A549 (cell line): ENCODE results near the gene CPAMD8. TPM values are rescaled to one million over a fixed set of nuclear protein-coding genes. Genes with fewer than 3 reads are reported as not detected.

Source experiments
- ATAC-seq, 2 experiments: fragments of 200-7000 bp in 1 of 2; fragments of >200 bp in 1 of 2; cut with Nextera tagmentation in 1 of 2; cut with Tn5 transposase in 1 of 2; 3 replicates each; pipeline versions ENCODE4 v1.8.0 to v1.9.1; 2018 to 2020; ENCODE audit warnings: mild to moderate bottlenecking in 1 of 2, moderate library complexity in 1 of 2
- CTCF ChIA-PET: fragments of 300-600 bp; sonication (Branson Sonifier 250); formaldehyde crosslinking; extraction: SDS; loops from one replicate; lab custom pipeline; 2021; ENCODE audit warnings: antibody characterized with exemption, inconsistent platforms; lab: Yijun Ruan, JAX
- POLR2A ChIA-PET: fragments of 350-600 bp; formaldehyde crosslinking; extraction: SDS; loops from one replicate; lab custom pipeline; 2021; ENCODE audit warnings: antibody characterized with exemption, inconsistent platforms; lab: Yijun Ruan, JAX
- DNase-seq, 2 experiments: peaks; one replicate each; pipeline versions ENCODE4 v3.0.0 to v3.0.0-alpha.2; 2011 to 2016; ENCODE audit warnings: low read depth in 1 of 2, low spot score in 1 of 2
- FAIRE-seq: peaks from 2 replicates; lab custom pipeline; 2011; peaks lifted over from hg19 to GRCh38; lab: Jason Lieb, UNC
- H3K27ac ChIP-seq, 2 experiments: fragments of >200 bp; sonication (Bioruptor Twin); formaldehyde crosslinking; 3 replicates each; pipeline ENCODE4 v1.5.1; 2016 to 2017
- H3K4me1 ChIP-seq: fragments of >200 bp; sonication (Bioruptor Twin); formaldehyde crosslinking; 3 replicates; pipeline ENCODE4 v1.6.1; 2016
- H3K4me2 ChIP-seq: fragments of >200 bp; sonication (Bioruptor Twin); formaldehyde crosslinking; 3 replicates; pipeline ENCODE4 v1.6.1; 2016
- H3K4me3 ChIP-seq: fragments of >200 bp; sonication (Bioruptor Twin); formaldehyde crosslinking; 3 replicates; pipeline ENCODE4 v1.5.1; 2016
- H3K9me3 ChIP-seq: fragments of >200 bp; sonication (Bioruptor Twin); formaldehyde crosslinking; 3 replicates; pipeline ENCODE4 v1.6.1; 2016
- CEBPB ChIP-seq, 2 experiments: fragments of >200 bp in 1 of 2; sonication (Bioruptor Twin) in 1 of 2; formaldehyde crosslinking in 1 of 2; IDR thresholded peaks; 2 replicates each; pipeline ENCODE4 v1.6.1; 2012 to 2016
- CHD2 ChIP-seq: fragments of 150-350 bp; IDR thresholded peaks from 2 replicates; pipeline ENCODE4 v1.6.1; 2014; ENCODE audit warnings: low read length; ENCODE audit not compliant: partially characterized antibody
- CHD4 ChIP-seq: fragments of 200-600 bp; sonication (generic); IDR thresholded peaks from 2 replicates; pipeline ENCODE4 v1.6.1; 2016; ENCODE audit warnings: antibody characterized with exemption, mild to moderate bottlenecking, borderline replicate concordance
- EP300 ChIP-seq, 2 experiments: fragments of >200 bp; sonication (Bioruptor Twin); formaldehyde crosslinking; IDR thresholded peaks; 2 replicates in 1 of 2; 3 replicates in 1 of 2; pipeline ENCODE4 v1.6.1; 2016 to 2017
- ESRRA ChIP-seq: fragments of 150-350 bp; IDR thresholded peaks from 2 replicates; pipeline ENCODE4 v1.6.1; 2014; ENCODE audit warnings: mild to moderate bottlenecking, low read length, borderline replicate concordance
- HEYL ChIP-seq: fragments of 250-450 bp; sonication (Bioruptor Pico); IDR thresholded peaks from 2 replicates; pipeline ENCODE4 v1.8.0; 2021; ENCODE audit warnings: mild to moderate bottlenecking, moderate library complexity
- HOXB5 ChIP-seq: fragments of 250-450 bp; sonication (Bioruptor Pico); IDR thresholded peaks from 2 replicates; pipeline ENCODE4 v1.5.0; 2020; ENCODE audit warnings: mild to moderate bottlenecking, moderate library complexity
- KDM1A ChIP-seq: fragments of 200-600 bp; sonication (generic); IDR thresholded peaks from 2 replicates; pipeline ENCODE4 v1.6.1; 2016; ENCODE audit warnings: low read depth, mild to moderate bottlenecking
- NPAS2 ChIP-seq: fragments of 250-450 bp; sonication (Bioruptor Pico); IDR thresholded peaks from 2 replicates; pipeline ENCODE4 v1.8.0; 2022; ENCODE audit warnings: mild to moderate bottlenecking, moderate library complexity, borderline replicate concordance
- NR3C1 ChIP-seq: fragments of >200 bp; sonication (Bioruptor Twin); formaldehyde crosslinking; IDR thresholded peaks from 3 replicates; pipeline ENCODE4 v1.6.1; 2017
- PHF8 ChIP-seq: fragments of 200-600 bp; sonication (generic); IDR thresholded peaks from 2 replicates; pipeline ENCODE4 v1.6.1; 2016; ENCODE audit warnings: low read depth, mild to moderate bottlenecking, antibody characterized with exemption, moderate library complexity, borderline replicate concordance
- RAD21 ChIP-seq, 2 experiments: fragments of >200 bp in 1 of 2; sonication (Bioruptor Twin) in 1 of 2; formaldehyde crosslinking in 1 of 2; IDR thresholded peaks in 1 of 2; conservative IDR thresholded peaks in 1 of 2; 2 replicates in 1 of 2; 3 replicates in 1 of 2; pipeline ENCODE4 v1.6.1; 2012 to 2018; ENCODE audit warnings: inconsistent platforms in 1 of 2
- RCOR1 ChIP-seq: fragments of 150-350 bp; IDR thresholded peaks from 2 replicates; pipeline ENCODE4 v1.6.1; 2014; ENCODE audit warnings: antibody characterized with exemption, low read length, low read depth
- SMC3 ChIP-seq: fragments of >200 bp; sonication (Bioruptor Twin); formaldehyde crosslinking; IDR thresholded peaks from 3 replicates; pipeline ENCODE4 v1.6.1; 2018; ENCODE audit warnings: inconsistent platforms
- SREBF2 ChIP-seq: fragments of 450-650 bp; IDR thresholded peaks from 2 replicates; pipeline ENCODE4 v1.6.1; 2014; ENCODE audit warnings: mild to moderate bottlenecking, moderate library complexity
- TP53 ChIP-seq: fragments of 250-450 bp; sonication (Bioruptor Pico); IDR thresholded peaks from 2 replicates; pipeline ENCODE4 v1.5.0; 2021; ENCODE audit warnings: mild to moderate bottlenecking, moderate library complexity
- WGBS: methylation state at CpG from one replicate; pipeline ENCODE4 v1.1.6; 2017; ENCODE audit errors: missing lambda C conversion rate; 5-methylcytosine and 5-hydroxymethylcytosine counted together
- polyA plus RNA-seq, 4 experiments: library from polyadenylated mRNA; depleted of rRNA in 3 of 4; stranded (reverse); fragments of >200 nt; fragmentation: RNase III in 1 of 4; extraction: RNeasy Plus Mini Kit Qiagen cat#74134 plus additional on column Dnase treatment in 1 of 4; gene quantifications; 2 replicates in 3 of 4; 3 replicates in 1 of 4; pipeline ENCODE4 v1.2.3, GENCODE V29; 2011 to 2017
- TF ChIP-seq, protein P1 (sequence below): fragments of >200 bp; sonication (Bioruptor Twin); formaldehyde crosslinking; IDR thresholded peaks from 2 replicates; pipeline ENCODE4 v1.6.1; 2016
- TF ChIP-seq, protein P2 (sequence below): fragments of 200-600 bp; sonication (generic); IDR thresholded peaks from 2 replicates; pipeline ENCODE4 v1.6.1; 2016; ENCODE audit warnings: antibody characterized with exemption, mild to moderate bottlenecking, moderate library complexity
- TF ChIP-seq, protein P3 (sequence below): fragments of 250-450 bp; sonication (Bioruptor Pico); IDR thresholded peaks from 2 replicates; pipeline ENCODE4 v1.5.0; 2021; ENCODE audit warnings: mild to moderate bottlenecking, moderate library complexity, borderline replicate concordance
- TF ChIP-seq, protein P4 (sequence below): fragments of >200 bp; sonication (Bioruptor Twin); formaldehyde crosslinking; IDR thresholded peaks from 3 replicates; pipeline ENCODE4 v1.5.1; 2016
- TF ChIP-seq, protein P5 (sequence below): IDR thresholded peaks from 2 replicates; pipeline ENCODE4 v1.6.1; 2012; ENCODE audit warnings: low read depth, borderline replicate concordance
- TF ChIP-seq, protein P6 (sequence below): fragments of >200 bp; sonication (Bioruptor Twin); formaldehyde crosslinking; IDR thresholded peaks from 3 replicates; pipeline ENCODE4 v1.6.1; 2016

The CPAMD8 gene
- polyA plus RNA-seq, 2 of the 4 experiments (the other 2 are of a cell fraction), result 0.03 TPM; not detected in 1

DNA sequence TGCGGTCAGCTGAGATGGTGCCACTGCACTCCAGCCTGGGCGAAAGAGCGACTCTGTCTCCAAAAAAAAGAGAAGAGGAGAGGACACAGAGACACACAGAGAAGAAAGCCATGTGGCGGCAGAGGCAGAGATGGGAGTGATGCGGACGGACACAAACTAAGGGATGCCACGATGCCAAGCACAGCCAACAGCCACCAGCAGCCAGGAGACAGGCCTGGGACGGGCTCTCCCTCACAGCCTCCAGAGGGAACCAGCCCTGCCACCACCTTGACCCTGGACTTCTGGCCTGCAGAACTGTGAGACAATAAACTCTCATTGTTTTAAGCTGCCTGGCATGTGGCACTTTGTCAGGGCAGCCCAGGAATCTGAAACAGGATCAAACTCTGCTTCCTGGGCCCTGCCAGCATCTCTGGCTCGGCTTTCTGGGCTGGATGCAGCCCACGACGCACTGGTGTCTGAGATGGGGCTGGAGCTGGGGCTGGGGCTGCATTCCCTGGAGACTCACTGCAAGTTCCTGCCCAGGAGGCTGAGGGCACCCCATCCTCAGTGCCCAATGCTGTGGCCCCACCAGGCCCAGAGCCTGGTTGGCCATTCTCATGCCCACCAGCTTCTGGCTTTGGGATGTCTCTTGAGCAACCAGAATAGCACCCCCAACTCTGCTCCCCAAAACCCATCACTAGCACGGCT, 134.8 kb downstream of the CPAMD8 start:
- POLR2A ChIA-PET, result no interaction called here
- TF ChIP-seq RAD21 (conservative IDR thresholded peaks at IDR 0.05 in 1 of 2, IDR thresholded peaks at IDR 0.05 in 1 of 2) (no peak), CHD4 (no peak), SMC3 (no peak), RCOR1 (no peak), TP53 (CRISPR knock-in tag) (no peak), KDM1A (no peak)
- TF ChIP-seq, protein P1, sequence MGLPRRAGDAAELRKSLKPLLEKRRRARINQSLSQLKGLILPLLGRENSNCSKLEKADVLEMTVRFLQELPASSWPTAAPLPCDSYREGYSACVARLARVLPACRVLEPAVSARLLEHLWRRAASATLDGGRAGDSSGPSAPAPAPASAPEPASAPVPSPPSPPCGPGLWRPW, result no peak
- TF ChIP-seq, protein P2, sequence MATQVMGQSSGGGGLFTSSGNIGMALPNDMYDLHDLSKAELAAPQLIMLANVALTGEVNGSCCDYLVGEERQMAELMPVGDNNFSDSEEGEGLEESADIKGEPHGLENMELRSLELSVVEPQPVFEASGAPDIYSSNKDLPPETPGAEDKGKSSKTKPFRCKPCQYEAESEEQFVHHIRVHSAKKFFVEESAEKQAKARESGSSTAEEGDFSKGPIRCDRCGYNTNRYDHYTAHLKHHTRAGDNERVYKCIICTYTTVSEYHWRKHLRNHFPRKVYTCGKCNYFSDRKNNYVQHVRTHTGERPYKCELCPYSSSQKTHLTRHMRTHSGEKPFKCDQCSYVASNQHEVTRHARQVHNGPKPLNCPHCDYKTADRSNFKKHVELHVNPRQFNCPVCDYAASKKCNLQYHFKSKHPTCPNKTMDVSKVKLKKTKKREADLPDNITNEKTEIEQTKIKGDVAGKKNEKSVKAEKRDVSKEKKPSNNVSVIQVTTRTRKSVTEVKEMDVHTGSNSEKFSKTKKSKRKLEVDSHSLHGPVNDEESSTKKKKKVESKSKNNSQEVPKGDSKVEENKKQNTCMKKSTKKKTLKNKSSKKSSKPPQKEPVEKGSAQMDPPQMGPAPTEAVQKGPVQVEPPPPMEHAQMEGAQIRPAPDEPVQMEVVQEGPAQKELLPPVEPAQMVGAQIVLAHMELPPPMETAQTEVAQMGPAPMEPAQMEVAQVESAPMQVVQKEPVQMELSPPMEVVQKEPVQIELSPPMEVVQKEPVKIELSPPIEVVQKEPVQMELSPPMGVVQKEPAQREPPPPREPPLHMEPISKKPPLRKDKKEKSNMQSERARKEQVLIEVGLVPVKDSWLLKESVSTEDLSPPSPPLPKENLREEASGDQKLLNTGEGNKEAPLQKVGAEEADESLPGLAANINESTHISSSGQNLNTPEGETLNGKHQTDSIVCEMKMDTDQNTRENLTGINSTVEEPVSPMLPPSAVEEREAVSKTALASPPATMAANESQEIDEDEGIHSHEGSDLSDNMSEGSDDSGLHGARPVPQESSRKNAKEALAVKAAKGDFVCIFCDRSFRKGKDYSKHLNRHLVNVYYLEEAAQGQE, result no peak
- TF ChIP-seq, all 56 proteins: peak for 0
- Histone ChIP-seq H3K4me2 (no peak overlapping the region), H3K9me3 (no peaks in the 10 kb centered on the region), H3K4me3 (no peak overlapping the region), H3K27ac (no peak overlapping the region), H3K4me1 (no peaks in the 10 kb centered on the region)
- FAIRE-seq, result no peak
- ATAC-seq, result no peak
- DNase-seq, result no peak
- CTCF ChIA-PET, result interaction anchor here (0.6 kb wide), 1 partner anchor 33 kb away, joined by 4 read pairs; no protein-coding TSS in a partner anchor
- 85% methylated on average over 9 of the region's 12 CpGs for WGBS

DNA sequence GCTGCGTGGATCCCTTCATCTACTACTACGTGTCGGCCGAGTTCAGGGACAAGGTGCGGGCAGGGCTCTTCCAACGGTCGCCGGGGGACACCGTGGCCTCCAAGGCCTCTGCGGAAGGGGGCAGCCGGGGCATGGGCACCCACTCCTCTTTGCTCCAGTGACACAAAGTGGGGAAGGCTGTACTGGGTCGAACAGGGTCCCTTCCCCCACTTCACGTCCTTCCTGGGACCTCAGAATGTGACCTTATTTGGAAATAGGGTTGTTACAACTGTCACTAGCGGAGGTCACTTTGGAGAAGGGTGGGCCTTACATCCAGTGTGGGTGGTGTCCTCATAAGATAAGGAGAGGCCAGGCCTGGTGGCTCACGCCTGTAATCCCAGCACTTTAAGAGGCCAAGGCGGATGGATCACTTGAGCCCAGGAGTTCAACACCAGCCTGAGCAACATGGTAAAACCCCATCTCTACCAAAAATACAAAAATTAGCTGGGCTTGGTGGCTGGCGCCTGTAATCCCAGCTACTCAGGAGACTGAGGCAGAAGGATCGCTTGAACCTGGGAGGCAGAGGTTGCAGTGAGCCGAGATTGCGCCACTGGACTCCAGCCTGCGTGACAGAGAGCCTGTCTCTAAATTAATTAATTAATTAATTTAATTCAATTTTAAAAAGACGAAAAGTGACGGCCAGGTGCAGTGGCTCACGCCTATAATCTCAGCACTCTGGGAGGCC, 136.0 kb downstream of the CPAMD8 start:
- ChIA-PET POLR2A (no interaction called here), CTCF (no interaction called here)
- TF ChIP-seq HOXB5 (no peak), CEBPB (IDR thresholded peaks at IDR 0.05) (no peak), ESRRA (no peak), SREBF2 (no peak), PHF8 (no peak), KDM1A (no peak), SMC3 (no peak), NPAS2 (no peak), EP300 (IDR thresholded peaks at IDR 0.05) (no peak), CHD2 (no peak), HEYL (CRISPR knock-in tag) (no peak), NR3C1 (no peak), CHD4 (no peak)
- TF ChIP-seq, protein P3, sequence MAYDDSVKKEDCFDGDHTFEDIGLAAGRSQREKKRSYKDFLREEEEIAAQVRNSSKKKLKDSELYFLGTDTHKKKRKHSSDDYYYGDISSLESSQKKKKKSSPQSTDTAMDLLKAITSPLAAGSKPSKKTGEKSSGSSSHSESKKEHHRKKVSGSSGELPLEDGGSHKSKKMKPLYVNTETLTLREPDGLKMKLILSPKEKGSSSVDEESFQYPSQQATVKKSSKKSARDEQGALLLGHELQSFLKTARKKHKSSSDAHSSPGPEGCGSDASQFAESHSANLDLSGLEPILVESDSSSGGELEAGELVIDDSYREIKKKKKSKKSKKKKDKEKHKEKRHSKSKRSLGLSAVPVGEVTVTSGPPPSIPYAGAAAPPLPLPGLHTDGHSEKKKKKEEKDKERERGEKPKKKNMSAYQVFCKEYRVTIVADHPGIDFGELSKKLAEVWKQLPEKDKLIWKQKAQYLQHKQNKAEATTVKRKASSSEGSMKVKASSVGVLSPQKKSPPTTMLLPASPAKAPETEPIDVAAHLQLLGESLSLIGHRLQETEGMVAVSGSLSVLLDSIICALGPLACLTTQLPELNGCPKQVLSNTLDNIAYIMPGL (CRISPR knock-in tag), result no peak
- TF ChIP-seq, protein P4, sequence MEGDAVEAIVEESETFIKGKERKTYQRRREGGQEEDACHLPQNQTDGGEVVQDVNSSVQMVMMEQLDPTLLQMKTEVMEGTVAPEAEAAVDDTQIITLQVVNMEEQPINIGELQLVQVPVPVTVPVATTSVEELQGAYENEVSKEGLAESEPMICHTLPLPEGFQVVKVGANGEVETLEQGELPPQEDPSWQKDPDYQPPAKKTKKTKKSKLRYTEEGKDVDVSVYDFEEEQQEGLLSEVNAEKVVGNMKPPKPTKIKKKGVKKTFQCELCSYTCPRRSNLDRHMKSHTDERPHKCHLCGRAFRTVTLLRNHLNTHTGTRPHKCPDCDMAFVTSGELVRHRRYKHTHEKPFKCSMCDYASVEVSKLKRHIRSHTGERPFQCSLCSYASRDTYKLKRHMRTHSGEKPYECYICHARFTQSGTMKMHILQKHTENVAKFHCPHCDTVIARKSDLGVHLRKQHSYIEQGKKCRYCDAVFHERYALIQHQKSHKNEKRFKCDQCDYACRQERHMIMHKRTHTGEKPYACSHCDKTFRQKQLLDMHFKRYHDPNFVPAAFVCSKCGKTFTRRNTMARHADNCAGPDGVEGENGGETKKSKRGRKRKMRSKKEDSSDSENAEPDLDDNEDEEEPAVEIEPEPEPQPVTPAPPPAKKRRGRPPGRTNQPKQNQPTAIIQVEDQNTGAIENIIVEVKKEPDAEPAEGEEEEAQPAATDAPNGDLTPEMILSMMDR, result no peak
- TF ChIP-seq, protein P5, sequence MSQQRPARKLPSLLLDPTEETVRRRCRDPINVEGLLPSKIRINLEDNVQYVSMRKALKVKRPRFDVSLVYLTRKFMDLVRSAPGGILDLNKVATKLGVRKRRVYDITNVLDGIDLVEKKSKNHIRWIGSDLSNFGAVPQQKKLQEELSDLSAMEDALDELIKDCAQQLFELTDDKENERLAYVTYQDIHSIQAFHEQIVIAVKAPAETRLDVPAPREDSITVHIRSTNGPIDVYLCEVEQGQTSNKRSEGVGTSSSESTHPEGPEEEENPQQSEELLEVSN, result no peak
- TF ChIP-seq, protein P6, sequence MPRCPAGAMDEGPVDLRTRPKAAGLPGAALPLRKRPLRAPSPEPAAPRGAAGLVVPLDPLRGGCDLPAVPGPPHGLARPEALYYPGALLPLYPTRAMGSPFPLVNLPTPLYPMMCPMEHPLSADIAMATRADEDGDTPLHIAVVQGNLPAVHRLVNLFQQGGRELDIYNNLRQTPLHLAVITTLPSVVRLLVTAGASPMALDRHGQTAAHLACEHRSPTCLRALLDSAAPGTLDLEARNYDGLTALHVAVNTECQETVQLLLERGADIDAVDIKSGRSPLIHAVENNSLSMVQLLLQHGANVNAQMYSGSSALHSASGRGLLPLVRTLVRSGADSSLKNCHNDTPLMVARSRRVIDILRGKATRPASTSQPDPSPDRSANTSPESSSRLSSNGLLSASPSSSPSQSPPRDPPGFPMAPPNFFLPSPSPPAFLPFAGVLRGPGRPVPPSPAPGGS, result no peak
- no peak overlapping the region for H3K4me3 ChIP-seq
- no peak for FAIRE-seq
- no peak overlapping the region for H3K27ac ChIP-seq
- no peaks in the 10 kb centered on the region for H3K9me3 ChIP-seq
- 79% methylated on average over 9 of the region's 24 CpGs for WGBS
- H3K4me2 ChIP-seq, result no peak overlapping the region
- H3K4me1 ChIP-seq, result no peaks in the 10 kb centered on the region
- DNase-seq, result no peak
- no peak for ATAC-seq
